Natural killer cell (primary cell): ENCODE results near the gene ALCAM. TPM values are rescaled to one million over a fixed set of nuclear protein-coding genes. Genes with fewer than 3 reads are reported as not detected.

Source experiments
- ATAC-seq, 3 donors: fragments of 150-1000 bp in 2 of 3; fragments of 200-7000 bp in 1 of 3; cut with Tn5 transposase; 1 replicate in 1 of 3; 2 replicates in 2 of 3; pipeline ENCODE4 v1.10.0; 2021; ENCODE audit warnings: mild to moderate bottlenecking in 2 of 3, moderate library complexity in 2 of 3
- DNase-seq, 2 donors: peaks; one replicate each; pipeline versions ENCODE4 v3.0.0 to v3.0.0-alpha.2; 2013 to 2021; ENCODE audit warnings: mixed read lengths in 1 of 2
- H3K27ac ChIP-seq: one replicate; pipeline ENCODE4 v1.5.1; 2013; ENCODE audit warnings: mild to moderate bottlenecking, low read length
- H3K27me3 ChIP-seq: one replicate; pipeline ENCODE4 v1.6.1; 2013; ENCODE audit warnings: low read length; ENCODE audit not compliant: control insufficient read depth, insufficient read depth
- H3K36me3 ChIP-seq: one replicate; pipeline ENCODE4 v1.6.1; 2013; ENCODE audit warnings: low read length; ENCODE audit not compliant: control insufficient read depth, insufficient read depth
- H3K4me1 ChIP-seq: one replicate; pipeline ENCODE4 v1.6.1; 2013; ENCODE audit warnings: low read length; ENCODE audit not compliant: control insufficient read depth, insufficient read depth
- H3K4me3 ChIP-seq: one replicate; pipeline ENCODE4 v1.5.1; 2013; ENCODE audit warnings: low read length
- H3K9me3 ChIP-seq: one replicate; pipeline ENCODE4 v1.6.1; 2013; ENCODE audit warnings: low read length; ENCODE audit not compliant: control insufficient read depth, insufficient read depth
- H3K27ac Mint-ChIP-seq, 2 donors: one replicate each; pipeline ENCODE4 v1.8.0; 2022; ENCODE audit warnings: mild to moderate bottlenecking in 2 of 2, mixed read lengths in 2 of 2, moderate library complexity in 1 of 2
- H3K27me3 Mint-ChIP-seq, 2 donors: one replicate each; pipeline ENCODE4 v1.8.0; 2022; ENCODE audit warnings: low read depth in 2 of 2, mixed read lengths in 2 of 2
- H3K36me3 Mint-ChIP-seq: one replicate; pipeline ENCODE4 v1.8.0; 2022; ENCODE audit warnings: mixed read lengths
- H3K4me1 Mint-ChIP-seq, 2 donors: one replicate each; pipeline ENCODE4 v1.8.0; 2022; ENCODE audit warnings: mixed read lengths in 2 of 2
- H3K4me3 Mint-ChIP-seq: one replicate; pipeline ENCODE4 v1.8.0; 2022; ENCODE audit warnings: mild to moderate bottlenecking, moderate library complexity, mixed read lengths
- H3K9me3 Mint-ChIP-seq, 2 donors: one replicate each; pipeline ENCODE4 v1.8.0; 2022; ENCODE audit warnings: mixed read lengths in 2 of 2
- CTCF ChIP-seq: fragments of 200-600 bp; IDR thresholded peaks from one replicate; pipeline ENCODE4 v1.8.0; 2022; ENCODE audit warnings: antibody characterized with exemption
- WGBS: methylation state at CpG from one replicate; pipeline ENCODE4 v1.1.7; 2013; ENCODE audit warnings: missing lambda C conversion rate; ENCODE audit not compliant: insufficient coverage; 5-methylcytosine and 5-hydroxymethylcytosine counted together
- intact Hi-C: fragments of 100-400 bp; cut with micrococcal nuclease; formaldehyde crosslinking; loops from one replicate; pipeline ENCODE4 v1.14.2; 2022
- total RNA-seq, 4 donors: library from RNA; stranded (reverse); fragments of 120-200 nt in 1 of 4; gene quantifications; one replicate each; pipeline versions ENCODE4 v1.2.3 to v1.2.4, GENCODE V29; 2013 to 2022

Gene ALCAM
- total RNA-seq, 3 donors from 2014 or later (not counting 1 experiment from before 2014, with no cell fraction given) = 1.5 to 3.0 (median 1.5) TPM

- no peaks in the 10 kb centered on the region for H3K27me3 ChIP-seq
- no peak for TF ChIP-seq CTCF
Observed at GRCh38 chr3:105606016-105606415, 239.3 kb downstream of the ALCAM start.

GRCh38 chr3:105608623-105609022, 241.9 kb downstream of the ALCAM start:
- Mint-ChIP-seq H3K4me3 (no peak overlapping the region), H3K27me3 (peaks cover 0 to 4% of the 10 kb centered on the region in 2 donors), H3K27ac (no peak overlapping the region), H3K4me1 (no peaks in the 10 kb centered on the region), H3K36me3 (no peaks in the 10 kb centered on the region), H3K9me3 (no peaks in the 10 kb centered on the region)
- Histone ChIP-seq H3K27ac (no peak overlapping the region), H3K9me3 (no peaks in the 10 kb centered on the region), H3K36me3 (no peaks in the 10 kb centered on the region), H3K4me1 (no peaks in the 10 kb centered on the region), H3K27me3 (no peaks in the 10 kb centered on the region), H3K4me3 (no peak overlapping the region)
- intact Hi-C loops = no loop called here
- no peak for DNase-seq
- no peak for TF ChIP-seq CTCF
- WGBS = 92% methylated on average over 17 of the region's 17 CpGs
- no peak for ATAC-seq

More at GRCh38 chr3:105606016-105606415, 239.3 kb downstream of the ALCAM start:
- Mint-ChIP-seq H3K4me1 (no peaks in the 10 kb centered on the region), H3K4me3 (no peak overlapping the region), H3K27me3 (peaks cover 0 to 4% of the 10 kb centered on the region in 2 donors), H3K9me3 (no peaks in the 10 kb centered on the region), H3K27ac (no peak overlapping the region), H3K36me3 (no peaks in the 10 kb centered on the region)
- no peaks in the 10 kb centered on the region for H3K9me3 ChIP-seq
- intact Hi-C loops = no loop called here
- no peak overlapping the region for H3K27ac ChIP-seq
- no peaks in the 10 kb centered on the region for H3K4me1 ChIP-seq
- DNase-seq (no peak), ATAC-seq (no peak)
- no peak overlapping the region for H3K4me3 ChIP-seq
- H3K36me3 ChIP-seq = no peaks in the 10 kb centered on the region

DNA sequence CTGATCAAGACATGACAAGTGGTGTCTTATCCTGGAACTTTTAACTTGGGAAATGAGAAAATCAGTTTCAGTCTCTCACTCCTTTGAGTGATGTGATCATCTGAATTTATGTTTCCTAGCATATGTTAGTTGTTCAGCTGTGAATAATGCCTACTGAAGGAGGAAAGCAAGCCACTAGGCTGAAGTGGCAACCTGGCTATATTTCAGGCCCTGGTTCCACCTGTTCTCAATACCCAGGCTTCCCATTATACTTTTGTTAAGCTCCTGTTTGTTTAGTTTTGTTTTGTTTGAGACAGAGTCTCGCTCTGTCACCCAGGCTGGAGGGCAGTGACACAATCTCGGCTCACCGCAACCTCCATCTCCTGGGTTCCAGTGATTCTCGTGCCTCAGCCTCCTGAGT, 243.8 kb downstream of the ALCAM start:
- no peak for DNase-seq
- H3K27ac ChIP-seq = no peak overlapping the region
- H3K4me3 Mint-ChIP-seq = no peak overlapping the region
- no peak overlapping the region for H3K27ac Mint-ChIP-seq
- H3K27me3 Mint-ChIP-seq = peaks cover 0 to 8% of the 10 kb centered on the region in 2 donors
- no peak overlapping the region for H3K4me3 ChIP-seq
- intact Hi-C loops = no loop called here
- TF ChIP-seq CTCF = no peak
- no peaks in the 10 kb centered on the region for H3K36me3 ChIP-seq
- WGBS = 96% methylated on average over 4 of the region's 4 CpGs
- no peaks in the 10 kb centered on the region for H3K27me3 ChIP-seq
- no peaks in the 10 kb centered on the region for H3K4me1 Mint-ChIP-seq
- H3K4me1 ChIP-seq = no peaks in the 10 kb centered on the region
- H3K36me3 Mint-ChIP-seq = no peaks in the 10 kb centered on the region
- no peaks in the 10 kb centered on the region for H3K9me3 Mint-ChIP-seq
- no peaks in the 10 kb centered on the region for H3K9me3 ChIP-seq
- ATAC-seq = no peak
